ENCODE data around the gene SPIB.

Gene SPIB

DNA sequence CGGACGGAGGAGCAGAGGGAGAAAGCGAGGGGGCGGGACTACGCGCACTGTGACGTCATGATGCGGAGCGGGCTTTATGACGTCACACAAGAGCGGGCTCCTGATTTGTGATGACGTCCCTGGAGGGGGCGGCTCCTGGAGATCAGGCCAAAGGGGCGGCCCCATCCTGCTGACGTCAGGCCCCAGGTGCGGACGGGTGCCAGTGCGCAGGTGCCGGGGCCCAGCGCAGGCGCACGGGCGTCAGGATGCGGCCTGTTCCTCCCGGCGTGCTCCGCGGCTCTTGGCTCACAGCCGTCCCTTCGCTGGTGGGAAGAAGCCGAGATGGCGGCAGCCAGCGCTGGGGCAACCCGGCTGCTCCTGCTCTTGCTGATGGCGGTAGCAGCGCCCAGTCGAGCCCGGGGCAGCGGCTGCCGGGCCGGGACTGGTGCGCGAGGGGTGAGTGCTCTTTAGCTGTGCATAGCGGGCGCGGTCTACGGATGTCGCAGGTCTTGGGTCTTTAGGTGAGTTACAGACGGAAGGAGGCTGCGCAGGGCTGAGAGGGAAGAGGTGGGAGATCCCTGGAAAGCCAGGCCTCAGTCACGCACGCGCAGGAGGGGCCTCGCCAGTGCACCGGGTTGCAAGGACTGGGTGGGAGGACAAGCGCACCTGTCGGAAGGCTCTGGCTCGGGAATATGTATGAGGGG is 57.6 kb downstream of the SPIB start, which contains the start of the genes EMC10 and GARIN5A:
Gene EMC10 (plus strand): TSS at position 284 of the 683 bp plus-strand sequence. CDS start 38 bp downstream, at position 322.
Gene GARIN5A (minus strand): TSS at position 625 of the 683 bp plus-strand sequence. CDS start 460 bp downstream, at position 165.
- DNase-seq, result peak; percentile 98

DNA sequence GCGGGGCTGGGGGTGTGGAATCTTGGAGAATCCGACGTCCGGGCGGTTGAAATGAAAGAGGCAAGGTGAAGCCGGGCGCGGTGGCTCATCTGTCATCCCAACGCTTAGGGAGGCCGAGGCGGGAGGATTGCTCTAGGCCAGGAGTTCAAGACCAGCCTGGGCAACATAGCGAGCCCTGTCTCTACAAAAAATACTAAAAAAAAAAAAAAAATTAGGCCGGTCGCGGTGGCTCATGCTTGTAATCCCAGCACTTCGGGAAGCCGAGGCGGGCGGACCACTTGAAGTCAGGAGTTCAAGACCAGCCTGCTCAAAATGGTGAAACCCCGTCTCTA is 58.1 kb downstream of the SPIB start:
- DNase-seq, result no peak

DNA sequence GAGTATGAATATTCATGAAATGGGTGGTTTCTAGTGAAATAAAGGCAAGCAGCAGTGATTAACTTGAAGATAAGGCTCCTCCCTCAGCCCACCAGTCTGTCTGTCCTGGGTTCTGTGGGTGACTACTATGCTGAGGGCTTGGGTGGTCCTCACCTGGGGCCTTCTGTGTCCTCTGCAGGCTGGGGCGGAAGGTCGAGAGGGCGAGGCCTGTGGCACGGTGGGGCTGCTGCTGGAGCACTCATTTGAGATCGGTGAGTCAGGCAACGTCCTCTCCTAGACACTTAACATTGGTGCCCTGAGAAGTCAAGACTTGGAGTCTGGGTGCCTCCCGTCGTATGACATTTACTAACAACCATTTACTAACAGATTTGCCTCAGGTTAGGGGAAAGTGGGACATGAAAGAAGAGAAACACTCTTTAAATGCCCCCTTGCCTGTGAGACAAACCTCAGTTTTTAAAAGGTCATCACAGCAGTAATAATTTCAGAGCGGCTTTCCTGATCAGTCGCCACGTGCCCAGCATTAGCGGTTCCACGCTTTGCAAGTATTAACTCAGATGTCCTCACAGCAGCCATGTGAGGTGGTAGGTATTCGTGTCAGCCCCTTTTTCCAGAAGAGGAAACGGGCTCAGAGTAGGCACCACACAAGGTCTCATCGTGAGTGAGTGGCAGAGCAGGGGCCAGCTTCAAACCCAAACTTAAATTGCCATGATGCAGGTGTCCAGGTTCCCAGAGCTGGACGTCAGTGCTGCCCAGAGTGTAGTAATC is 59.2 kb downstream of the SPIB start:
- DNase-seq, result no peak

DNA sequence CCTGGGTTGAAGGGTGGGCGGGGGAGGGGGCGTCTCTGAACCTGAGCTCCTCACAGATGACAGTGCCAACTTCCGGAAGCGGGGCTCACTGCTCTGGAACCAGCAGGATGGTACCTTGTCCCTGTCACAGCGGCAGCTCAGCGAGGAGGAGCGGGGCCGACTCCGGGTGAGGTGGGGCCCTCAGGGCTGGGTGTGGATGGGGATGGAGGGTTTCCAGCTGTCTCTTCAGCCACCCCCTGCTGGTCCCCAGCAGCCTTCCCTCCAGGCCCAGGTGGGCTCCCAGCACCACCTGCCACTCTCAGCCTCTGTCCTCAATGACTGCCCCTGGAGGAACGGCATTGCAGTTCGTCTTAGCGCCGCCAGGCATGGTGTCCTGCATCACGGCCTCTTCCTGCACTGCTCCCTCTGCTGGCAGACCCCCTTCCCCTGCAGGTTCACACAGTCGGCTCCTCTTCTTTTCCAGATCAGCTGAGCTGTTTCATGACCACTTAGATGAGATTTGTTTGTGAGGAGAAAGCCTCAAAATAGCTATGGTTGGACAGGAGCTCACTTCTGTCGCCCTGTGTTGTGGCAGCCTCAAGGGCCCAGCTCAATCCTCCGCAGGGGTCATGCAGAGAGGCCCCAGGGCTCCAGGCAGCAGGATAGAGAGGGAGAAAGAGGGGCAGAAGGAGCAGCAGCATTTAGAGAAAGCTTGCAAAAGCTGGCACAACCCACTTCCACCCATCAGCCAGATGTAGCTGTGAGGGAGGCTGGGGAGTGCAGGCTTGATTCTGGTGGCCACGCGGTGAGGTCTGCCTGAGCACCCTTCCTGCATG is 60.4 kb downstream of the SPIB start:
- DNase-seq, result no peak

DNA sequence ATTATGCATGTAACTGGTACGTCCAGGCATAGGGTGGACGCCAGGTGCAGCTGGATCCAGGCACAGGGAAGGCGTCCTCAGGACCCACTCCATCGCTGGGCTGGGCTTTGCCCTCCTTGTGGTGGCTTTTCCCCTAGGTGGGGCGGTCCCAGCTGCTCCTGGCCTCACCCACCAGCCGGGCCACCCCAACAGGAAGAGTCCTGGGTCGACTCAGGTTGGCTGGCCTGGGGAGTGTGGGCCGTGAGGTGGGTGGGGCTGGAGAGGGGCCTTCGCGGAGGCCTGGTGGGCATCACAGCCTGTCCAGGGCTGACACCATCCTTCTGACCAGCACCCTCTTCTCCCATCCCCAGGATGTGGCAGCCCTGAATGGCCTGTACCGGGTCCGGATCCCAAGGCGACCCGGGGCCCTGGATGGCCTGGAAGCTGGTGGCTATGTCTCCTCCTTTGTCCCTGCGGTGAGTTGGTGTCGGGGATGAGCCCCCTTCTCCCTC is 61.1 kb downstream of the SPIB start:
- DNase-seq, result no peak

DNA sequence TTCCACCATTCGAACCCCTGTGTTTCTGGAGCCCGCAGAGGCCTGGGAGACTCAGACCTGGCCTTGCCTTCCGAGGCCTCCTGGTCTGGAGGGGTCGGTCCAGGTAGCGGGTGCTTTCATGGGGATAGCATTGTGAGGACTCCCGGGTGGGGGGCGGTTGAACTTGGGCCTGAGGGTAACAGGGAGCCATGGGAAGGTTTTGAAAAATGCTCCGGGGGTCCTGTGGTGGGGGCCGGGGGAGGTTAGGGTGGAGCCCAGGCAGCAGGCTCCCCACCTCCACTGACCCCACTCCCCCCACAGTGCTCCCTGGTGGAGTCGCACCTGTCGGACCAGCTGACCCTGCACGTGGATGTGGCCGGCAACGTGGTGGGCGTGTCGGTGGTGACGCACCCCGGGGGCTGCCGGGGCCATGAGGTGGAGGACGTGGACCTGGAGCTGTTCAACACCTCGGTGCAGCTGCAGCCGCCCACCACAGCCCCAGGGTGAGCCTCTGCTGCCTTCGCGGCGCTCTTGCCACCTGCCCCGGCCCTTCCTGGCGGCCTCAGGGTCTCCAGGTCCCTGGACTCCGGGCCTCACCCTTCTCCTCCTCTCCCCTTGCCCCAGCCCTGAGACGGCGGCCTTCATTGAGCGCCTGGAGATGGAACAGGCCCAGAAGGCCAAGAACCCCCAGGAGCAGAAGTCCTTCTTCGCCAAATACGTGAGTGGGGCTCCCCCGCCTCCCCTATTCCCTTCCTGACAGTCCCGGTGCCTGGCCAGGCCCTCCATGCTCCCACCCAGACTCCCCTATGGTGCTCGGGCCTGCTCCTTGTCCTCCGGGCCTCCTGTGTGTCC is 61.8 kb downstream of the SPIB start:
- DNase-seq, result no peak
